Measurements from ENCODE around the gene INHA.
A peak's percentile ranks its signal among the peaks of the same experiment; 100 is the strongest.

Gene INHA

DNA sequence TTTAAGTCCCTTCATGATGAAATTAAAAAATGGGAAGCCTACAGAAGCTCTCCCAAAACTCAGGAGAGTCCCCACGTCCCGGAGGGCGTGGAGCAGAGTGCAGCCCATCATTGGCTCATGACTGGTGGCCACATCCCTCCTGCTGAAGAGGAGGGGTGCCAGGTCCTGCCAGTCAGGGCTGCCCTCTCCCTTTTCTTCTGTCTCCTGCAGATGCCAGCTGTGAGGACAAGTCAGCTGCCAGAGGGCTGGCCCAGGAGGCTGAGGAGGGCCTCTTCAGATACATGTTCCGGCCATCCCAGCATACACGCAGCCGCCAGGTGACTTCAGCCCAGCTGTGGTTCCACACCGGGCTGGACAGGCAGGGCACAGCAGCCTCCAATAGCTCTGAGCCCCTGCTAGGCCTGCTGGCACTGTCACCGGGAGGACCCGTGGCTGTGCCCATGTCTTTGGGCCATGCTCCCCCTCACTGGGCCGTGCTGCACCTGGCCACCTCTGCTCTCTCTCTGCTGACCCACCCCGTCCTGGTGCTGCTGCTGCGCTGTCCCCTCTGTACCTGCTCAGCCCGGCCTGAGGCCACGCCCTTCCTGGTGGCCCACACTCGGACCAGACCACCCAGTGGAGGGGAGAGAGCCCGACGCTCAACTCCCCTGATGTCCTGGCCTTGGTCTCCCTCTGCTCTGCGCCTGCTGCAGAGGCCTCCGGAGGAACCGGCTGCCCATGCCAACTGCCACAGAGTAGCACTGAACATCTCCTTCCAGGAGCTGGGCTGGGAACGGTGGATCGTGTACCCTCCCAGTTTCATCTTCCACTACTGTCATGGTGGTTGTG is 2.6 kb downstream of the INHA start:
- no peaks in the 10 kb centered on the region for H3K9me3 Mint-ChIP-seq
- DNase-seq (no peak), ATAC-seq (peak; percentile 13)
- no peak overlapping the region for H3K4me3 Mint-ChIP-seq
- peaks cover 61% of the 10 kb centered on the region for H3K27me3 Mint-ChIP-seq
- peaks cover 5% of the 10 kb centered on the region for H3K4me1 Mint-ChIP-seq
- no peak overlapping the region for H3K27ac Mint-ChIP-seq

DNA sequence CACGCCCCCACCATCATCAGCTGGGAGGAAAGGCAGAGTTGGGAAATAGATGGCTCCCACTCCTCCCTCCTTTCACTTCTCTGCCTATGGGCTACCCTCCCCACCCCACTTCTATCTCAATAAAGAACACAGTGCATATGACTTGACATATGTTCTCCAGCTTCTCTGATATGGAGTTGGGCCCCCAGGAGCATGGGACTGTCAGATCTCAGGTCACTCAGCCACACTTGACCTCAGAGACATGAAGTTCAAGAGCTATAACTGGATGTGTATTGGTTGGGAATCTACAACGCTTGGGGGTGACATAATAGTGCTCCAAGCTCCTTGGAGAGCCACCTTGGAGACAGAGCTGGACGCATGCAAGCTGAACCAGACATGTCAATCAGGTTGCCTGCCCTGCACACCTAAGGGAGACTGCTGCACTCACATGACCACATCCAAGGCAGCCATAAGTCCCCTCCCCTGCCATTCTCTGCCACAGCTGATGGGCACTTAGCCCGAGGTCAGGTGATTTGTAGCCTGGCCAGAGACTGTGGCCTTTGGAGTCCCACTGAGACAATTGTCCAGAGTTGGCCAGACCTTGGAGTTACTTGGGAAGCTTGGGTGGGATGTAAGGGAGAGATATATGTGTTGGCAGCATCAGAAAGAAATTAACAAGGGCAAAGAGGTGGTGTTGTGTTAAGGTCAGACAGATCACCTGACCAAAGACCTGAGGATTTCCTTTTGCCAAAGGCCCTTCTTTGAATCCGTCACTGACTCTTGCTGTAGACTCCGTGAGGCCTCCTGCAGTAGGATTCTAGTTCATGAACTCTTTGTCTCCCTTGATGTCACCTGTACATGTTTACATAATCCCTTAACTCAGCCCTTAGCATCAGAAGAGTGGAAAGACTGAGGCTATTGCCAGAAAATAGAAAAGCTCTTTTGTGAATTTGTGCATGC is 3.7 kb downstream of the INHA start:
- Mint-ChIP-seq H3K9me3 (no peaks in the 10 kb centered on the region), H3K27ac (peak overlapping the region in 1 of 2 donors; percentile 72), H3K4me1 (no peaks in the 10 kb centered on the region), H3K4me3 (no peak overlapping the region), H3K27me3 (peaks cover 53% of the 10 kb centered on the region)
- ATAC-seq (no peak), DNase-seq (no peak)

DNA sequence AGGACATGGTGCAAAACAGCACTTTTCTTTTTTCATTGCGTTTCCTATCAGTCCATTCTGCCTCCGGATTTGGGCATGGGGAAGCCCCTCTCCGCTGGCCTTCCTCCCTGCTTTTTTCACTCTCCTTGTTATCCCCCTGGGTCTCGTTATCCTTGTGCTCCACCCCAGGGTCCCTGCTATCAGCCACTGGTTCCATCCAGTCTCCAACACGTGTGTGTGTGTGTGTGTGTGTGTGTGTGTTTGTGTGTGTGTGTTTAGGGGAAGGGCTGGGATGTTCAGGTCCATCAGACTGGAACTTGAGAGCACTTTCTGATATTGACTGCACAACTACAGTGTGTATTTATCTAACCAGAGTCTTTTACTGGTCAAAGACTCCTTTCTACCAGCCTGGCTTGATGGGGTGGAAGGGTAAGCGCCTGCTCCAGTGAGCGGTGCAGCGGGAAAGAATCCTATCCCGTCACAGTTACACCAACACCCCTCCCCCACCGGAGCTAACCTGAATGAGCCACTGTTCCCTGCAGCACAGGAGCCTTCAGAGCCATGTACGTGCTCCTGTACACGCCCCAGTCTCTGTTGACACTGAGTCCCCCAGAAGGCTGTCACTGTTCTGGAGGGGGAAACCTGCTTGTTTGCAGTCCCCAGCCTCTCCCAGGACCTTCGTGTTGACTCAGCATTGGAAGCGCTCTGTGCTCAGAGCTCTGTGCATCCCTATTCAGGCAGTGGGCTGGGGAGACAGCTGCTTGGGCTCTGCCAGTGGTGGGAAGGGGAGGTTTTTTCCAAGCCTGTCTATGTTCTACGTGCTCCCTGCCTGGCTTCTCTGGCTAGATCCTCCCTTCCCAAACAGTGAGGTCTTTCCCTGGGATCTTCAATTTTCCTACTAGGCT is 4.6 kb downstream of the INHA start:
- Mint-ChIP-seq H3K4me1 (no peaks in the 10 kb centered on the region), H3K27me3 (peaks cover 49% of the 10 kb centered on the region)
- DNase-seq: no peak

DNA sequence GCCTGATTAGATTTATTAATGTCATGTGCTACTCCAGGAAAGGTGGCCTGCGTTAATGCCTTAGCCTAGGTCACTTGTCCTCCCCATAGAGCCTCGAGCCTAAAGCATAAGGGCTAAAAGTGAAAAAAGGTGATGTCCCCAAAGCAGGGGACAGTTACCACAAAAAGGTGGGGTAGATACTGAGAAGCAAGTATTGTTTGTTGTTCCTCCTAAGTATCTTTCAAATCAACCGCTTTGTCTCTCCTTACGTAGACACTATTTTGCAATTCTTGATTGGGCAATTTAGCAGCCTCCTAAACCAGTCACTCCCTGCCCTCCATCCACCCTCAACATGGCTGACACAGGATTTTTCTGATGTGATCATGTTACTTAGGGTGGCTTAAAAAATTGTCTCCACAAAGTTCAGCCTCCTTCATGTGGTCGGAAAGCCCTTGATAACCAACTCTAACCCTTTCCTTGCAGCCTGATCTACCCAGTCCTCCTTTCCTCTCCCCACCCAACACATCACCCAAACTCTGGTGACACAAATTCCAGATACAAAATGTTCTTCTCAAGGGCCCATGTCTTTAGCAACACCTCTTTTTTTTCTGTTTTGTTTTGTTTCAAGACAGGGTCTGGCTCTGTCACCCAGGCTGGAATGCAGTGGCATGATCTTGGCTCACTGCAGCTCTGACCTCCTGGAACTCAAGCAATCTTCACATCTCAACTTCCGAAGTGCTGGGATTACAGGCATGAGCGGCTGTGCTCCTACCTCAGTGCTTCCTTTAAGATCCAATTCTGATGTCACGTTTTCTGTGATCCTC is 6.9 kb downstream of the INHA start:
- H3K4me3 Mint-ChIP-seq: no peak overlapping the region
- no peaks in the 10 kb centered on the region for H3K9me3 Mint-ChIP-seq
- peak overlapping the region in 1 of 2 donors; percentile 1 for H3K27ac Mint-ChIP-seq
- DNase-seq (no peak), ATAC-seq (no peak)
- H3K27me3 Mint-ChIP-seq: peaks cover 28% of the 10 kb centered on the region
- no peaks in the 10 kb centered on the region for H3K4me1 Mint-ChIP-seq

More for the DNA sequence above, 4.6 kb downstream of the INHA start:
- Mint-ChIP-seq H3K27ac (no peak overlapping the region), H3K9me3 (no peaks in the 10 kb centered on the region), H3K4me3 (no peak overlapping the region)
- ATAC-seq: no peak

DNA sequence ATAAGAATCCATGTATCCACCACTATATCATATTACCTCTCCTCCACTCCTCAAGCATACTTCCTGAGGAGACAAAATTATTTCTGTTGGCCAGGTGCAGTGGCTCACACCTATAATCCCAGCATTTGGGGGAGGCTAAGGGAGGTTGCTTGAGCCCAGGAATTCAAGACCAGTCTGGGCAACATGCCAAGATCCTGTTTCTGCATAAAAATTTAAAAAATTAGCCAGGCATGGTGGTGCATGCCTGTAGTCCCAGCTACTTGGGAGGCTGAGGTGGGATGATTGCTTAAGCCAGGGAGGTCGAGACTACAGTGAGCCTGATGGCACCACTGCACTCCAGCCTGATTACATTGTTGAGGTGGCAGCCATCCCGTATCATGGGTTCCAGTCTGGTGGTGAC is 9.2 kb downstream of the INHA start:
- Mint-ChIP-seq H3K27me3 (peaks cover 13% of the 10 kb centered on the region), H3K4me3 (no peak overlapping the region), H3K27ac (no peak overlapping the region), H3K4me1 (no peaks in the 10 kb centered on the region), H3K9me3 (no peaks in the 10 kb centered on the region)
- ATAC-seq (no peak), DNase-seq (no peak)

DNA sequence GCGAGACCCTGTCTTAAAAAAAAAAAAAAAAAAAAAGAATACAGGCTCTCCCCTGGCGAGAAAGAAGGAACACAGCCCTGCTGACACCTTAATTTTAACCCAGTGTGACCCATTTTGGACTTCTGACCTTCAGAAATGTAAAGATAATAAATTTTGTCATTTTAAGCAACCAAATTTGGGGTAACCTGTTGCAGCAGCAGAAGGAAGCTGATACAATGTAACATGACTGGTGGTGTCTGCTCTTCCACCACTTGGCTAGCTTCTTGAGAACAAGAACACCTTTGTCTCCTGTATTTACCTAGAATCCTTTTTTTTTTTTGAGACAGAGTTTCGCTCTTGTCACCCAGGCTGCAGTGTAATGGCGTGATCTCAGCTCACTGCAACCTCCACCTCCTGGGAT is 19.0 kb downstream of the INHA start:
- Mint-ChIP-seq H3K9me3 (no peaks in the 10 kb centered on the region), H3K4me1 (peaks cover 8% of the 10 kb centered on the region), H3K4me3 (no peak overlapping the region), H3K27ac (no peak overlapping the region), H3K27me3 (peaks cover 8% of the 10 kb centered on the region)
- no peak for ATAC-seq
- DNase-seq: no peak

DNA sequence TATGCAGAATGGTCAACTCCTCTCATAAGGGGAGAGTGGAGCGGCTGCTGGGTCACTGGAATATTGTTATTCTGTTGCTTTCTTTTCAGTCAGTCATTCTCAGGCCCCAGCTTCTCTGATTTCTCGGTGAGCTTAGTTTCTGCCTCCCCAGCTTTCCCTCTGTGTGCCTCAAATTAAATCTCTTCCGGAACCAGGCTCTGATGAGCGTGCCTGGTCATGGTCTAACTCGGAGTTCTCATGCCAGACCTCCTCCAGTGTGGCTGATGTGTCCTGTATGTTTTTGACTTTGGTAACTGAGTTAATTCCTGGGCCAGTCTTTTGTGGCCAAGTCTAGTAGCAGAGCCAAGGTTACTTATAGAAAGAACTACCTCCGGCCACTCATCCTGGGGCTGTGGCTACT is 20.6 kb downstream of the INHA start:
- H3K4me3 Mint-ChIP-seq: no peak overlapping the region
- no peak for ATAC-seq

DNA sequence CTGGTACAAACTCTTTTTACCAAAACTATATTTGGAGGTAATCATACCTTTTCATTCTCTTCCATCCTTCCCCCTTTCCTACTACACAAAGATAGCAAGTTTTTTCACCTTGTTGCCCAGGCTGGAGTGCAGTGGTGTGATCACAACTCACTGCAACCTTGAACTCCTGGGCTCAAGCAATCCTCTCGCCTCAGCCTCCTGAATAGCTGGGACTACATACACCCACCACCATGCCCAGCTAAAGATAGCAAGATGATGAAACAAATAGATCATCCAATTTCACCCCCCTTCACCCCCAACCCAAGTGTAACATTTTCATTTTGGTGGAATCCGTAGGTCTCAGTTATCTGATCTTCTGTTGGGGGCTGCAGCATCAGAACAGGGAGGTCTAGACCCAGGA is 21.0 kb downstream of the INHA start:
- H3K9me3 Mint-ChIP-seq: no peaks in the 10 kb centered on the region
- no peak overlapping the region for H3K27ac Mint-ChIP-seq
- ATAC-seq: no peak
- H3K27me3 Mint-ChIP-seq: peaks cover 8% of the 10 kb centered on the region
- no peak for DNase-seq
- H3K4me3 Mint-ChIP-seq: no peak overlapping the region
- H3K4me1 Mint-ChIP-seq: peaks cover 11% of the 10 kb centered on the region

More for the DNA sequence above, 20.6 kb downstream of the INHA start:
- DNase-seq: no peak
- no peaks in the 10 kb centered on the region for H3K9me3 Mint-ChIP-seq
- H3K27me3 Mint-ChIP-seq: peaks cover 8% of the 10 kb centered on the region
- H3K27ac Mint-ChIP-seq: no peak overlapping the region
- H3K4me1 Mint-ChIP-seq: peaks cover 8% of the 10 kb centered on the region

DNA sequence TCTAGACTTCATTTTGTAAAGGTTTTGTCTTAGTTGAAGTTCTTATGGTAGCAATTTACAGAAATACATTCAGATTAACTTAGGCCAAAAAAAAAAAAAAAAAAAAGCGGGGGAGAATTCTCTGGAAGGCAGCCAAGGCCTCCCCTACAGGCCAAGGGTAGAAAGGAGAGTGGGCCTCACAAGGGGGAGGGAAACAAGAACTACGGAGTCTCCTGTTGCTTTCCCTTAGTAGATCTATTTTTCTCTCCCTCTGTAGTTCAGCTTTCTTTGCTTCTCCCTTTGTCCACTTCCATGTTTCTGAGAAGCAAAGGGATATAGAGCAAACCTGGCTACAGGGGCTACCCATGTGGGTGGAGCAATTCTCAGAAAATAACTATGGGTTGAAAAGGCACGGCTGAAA is 23.1 kb downstream of the INHA start:
- H3K4me1 Mint-ChIP-seq: peaks cover 22% of the 10 kb centered on the region
- no peaks in the 10 kb centered on the region for H3K9me3 Mint-ChIP-seq
- H3K4me3 Mint-ChIP-seq: peak overlapping the region in 1 of 2 donors; percentile 10
- DNase-seq: no peak
- ATAC-seq: no peak
- no peak overlapping the region for H3K27ac Mint-ChIP-seq
- H3K27me3 Mint-ChIP-seq: peaks cover 8% of the 10 kb centered on the region

DNA sequence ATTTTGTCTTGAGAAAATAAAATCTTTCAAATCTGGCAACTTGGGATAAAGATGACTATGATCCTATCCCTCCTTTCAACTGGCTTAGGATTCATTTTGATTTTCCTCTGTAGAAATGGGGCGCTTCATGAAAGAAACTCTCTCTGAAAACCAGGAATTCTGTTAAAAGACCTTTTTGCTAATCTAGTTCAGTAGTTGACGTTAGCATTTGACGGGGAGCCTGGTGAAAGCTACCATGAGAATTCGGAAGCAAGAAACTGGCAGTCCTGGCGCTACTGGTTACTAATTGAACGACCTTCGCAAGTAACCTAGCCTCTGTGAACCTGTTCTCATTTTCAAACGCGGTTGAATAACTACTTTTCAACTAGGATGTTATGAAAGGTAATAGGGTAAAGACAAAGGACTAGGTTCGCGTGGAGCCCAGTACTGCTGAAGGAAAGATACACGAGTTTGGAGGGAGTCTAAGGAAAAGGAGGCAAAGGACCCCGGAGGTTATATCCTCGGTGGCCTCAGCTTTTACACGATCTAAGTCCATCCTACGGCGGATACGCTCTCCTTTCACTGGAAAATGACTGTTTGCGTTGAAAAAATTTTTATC is 24.9 kb downstream of the INHA start:
- Mint-ChIP-seq H3K27ac (peak overlapping the region; percentile 91 to 97), H3K4me1 (peaks cover 22% of the 10 kb centered on the region), H3K4me3 (peak overlapping the region; percentile 88 to 95), H3K27me3 (peaks cover 8% of the 10 kb centered on the region), H3K9me3 (no peaks in the 10 kb centered on the region)
- peak; percentile 11 for ATAC-seq
- DNase-seq: no peak

DNA sequence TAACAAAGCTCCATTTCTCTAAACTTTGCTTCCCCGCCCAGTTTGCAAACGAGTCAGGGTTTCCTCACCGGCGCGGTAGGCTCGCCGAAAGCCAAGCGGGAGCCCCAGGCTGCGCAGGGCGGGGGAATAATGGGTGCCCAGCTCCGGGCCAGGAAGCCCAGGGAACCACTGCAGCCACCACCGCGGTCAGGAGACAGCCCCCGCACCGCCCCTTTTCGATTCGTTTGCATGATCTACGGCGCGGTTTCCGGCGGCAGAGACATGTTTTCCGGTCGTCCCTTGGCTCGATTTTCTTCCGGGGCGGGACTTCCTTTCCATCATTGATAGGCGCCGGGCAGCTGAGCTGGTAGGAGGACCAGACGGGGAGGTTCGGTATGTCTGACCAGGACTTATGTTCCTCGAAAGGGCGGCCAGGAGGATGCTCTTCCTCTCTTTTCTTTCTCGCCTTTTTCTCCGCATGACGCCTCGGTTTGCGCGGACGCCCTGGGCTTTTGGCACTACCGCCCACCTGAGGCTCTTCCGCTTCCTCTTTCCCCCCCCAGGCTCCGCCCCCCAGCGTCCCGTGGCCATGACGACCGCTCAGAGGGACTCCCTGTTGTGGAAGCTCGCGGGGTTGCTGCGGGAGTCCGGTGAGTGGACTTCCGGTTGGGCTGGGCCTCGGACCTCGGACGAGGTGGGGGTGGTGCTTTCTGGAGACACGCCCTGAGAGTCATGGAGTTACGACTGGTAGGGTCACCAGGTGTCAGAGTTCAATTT is 25.6 kb downstream of the INHA start, which contains the start of gene STK11IP:
STK11IP (plus strand) TSS at position 306 of the 756 bp plus-strand sequence; CDS start at position 569, 263 bp downstream.
- peaks cover 22% of the 10 kb centered on the region for H3K4me1 Mint-ChIP-seq

DNA sequence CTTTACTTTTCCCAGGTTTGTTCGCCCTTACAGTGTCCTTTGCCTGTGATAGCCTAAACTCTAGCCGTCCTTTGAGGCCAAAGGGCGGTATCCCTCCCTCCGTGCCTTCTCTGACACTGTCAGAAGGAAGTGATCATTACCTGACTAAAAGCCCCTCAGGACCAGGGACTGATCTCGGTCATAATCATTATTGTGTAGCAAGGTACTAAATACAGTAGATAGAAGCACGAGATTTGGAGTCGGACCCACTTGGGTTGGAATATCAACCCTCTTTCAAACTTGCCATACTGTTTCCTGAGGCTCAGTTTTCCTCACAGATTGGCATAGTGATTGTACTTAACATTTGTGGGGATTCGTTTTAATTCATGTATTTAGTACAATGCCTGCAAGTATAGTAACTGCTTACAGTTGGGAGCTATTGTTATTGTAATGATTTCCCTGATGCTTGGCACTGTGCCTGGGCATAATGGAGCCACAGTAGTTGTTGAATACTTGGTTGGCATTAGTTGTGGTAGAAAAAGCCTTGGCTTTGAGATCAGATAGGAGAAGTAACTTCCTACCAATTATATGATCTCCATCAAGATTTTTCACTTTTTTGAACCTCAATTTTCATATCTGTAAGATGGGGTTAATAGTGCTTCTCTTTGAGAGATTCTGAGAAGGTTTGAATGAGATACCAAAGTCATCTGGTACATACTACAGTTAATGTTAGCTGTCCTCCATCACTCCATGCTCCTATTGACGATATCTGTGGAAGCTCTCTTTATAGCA is 26.4 kb downstream of the INHA start:
- ATAC-seq (no peak), DNase-seq (no peak)
- peak overlapping the region; percentile 88 to 95 for H3K4me3 Mint-ChIP-seq
- H3K4me1 Mint-ChIP-seq: peaks cover 22% of the 10 kb centered on the region
- no peaks in the 10 kb centered on the region for H3K9me3 Mint-ChIP-seq
- peak overlapping the region in 1 of 2 donors; percentile 91 for H3K27ac Mint-ChIP-seq
- H3K27me3 Mint-ChIP-seq: peaks cover 8% of the 10 kb centered on the region

More for the DNA sequence above, 25.6 kb downstream of the INHA start, which contains the start of gene STK11IP:
- peak within 1 kb of the TSS; percentile 91 to 97 for H3K27ac Mint-ChIP-seq
- peaks cover 8% of the 10 kb centered on the region for H3K27me3 Mint-ChIP-seq
- H3K4me3 Mint-ChIP-seq: peak within 1 kb of the TSS; percentile 88 to 95
- ATAC-seq (peak; percentile 96), DNase-seq (peak; percentile 82 to 90)
- no peaks in the 10 kb centered on the region for H3K9me3 Mint-ChIP-seq

DNA sequence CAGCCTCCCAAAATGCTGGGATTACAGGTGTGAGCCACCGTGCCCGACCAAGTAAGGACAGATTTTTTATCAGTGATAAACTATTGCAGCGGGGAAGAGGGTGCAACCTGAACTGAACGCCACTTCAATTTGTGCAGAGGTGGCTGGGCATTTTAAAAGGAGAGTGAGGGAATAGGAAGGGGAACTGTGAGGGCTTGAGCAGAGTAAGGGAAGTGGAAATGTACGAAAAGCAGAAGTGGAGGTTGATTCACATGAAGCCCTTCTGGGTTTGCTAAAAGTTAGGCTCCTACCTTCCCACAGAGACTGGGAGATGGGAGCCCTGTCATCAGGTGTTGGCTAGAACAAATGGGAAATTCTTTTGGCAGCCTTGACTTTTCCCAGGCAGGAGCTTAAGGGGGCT is 31.7 kb downstream of the INHA start:
- ATAC-seq (no peak), DNase-seq (no peak)
- Mint-ChIP-seq H3K4me1 (peaks cover 15% of the 10 kb centered on the region), H3K9me3 (no peaks in the 10 kb centered on the region), H3K27ac (no peak overlapping the region), H3K27me3 (no peaks in the 10 kb centered on the region), H3K4me3 (no peak overlapping the region)
